HL-60 (cell line): ENCODE measurements around the gene F8.

Experiments used
- CTCF ChIP-seq: IDR thresholded peaks from one replicate; pipeline ENCODE4 v1.5.1; 2011; ENCODE audit warnings: low read length, control low read depth, inconsistent platforms; ENCODE audit not compliant: insufficient read depth
- GABPA ChIP-seq: IDR thresholded peaks from 2 replicates; pipeline ENCODE4 v1.6.1; 2012; ENCODE audit warnings: low read depth
- POLR2AphosphoS5 ChIP-seq: IDR thresholded peaks from 2 replicates; pipeline ENCODE4 v1.6.1; 2012; ENCODE audit warnings: low read depth

- TF ChIP-seq CTCF (no peak), GABPA (no peak), POLR2AphosphoS5 (no peak)
Measured at GRCh38 chrX:154795016-154795415, 227.5 kb downstream of the F8 start.
